HEK293T (cell line): Measurements from ENCODE around the gene BEND7.
"Not testable (repeated sequence)": the region's sequence is repeated elsewhere in the genome, so short reads cannot be mapped to it uniquely, and the experiment has no call there.

Experiments used
- CTCF ChIA-PET: fragments of 350-600 bp; formaldehyde crosslinking; extraction: SDS; loops from one replicate; lab custom pipeline; 2021; ENCODE audit warnings: antibody characterized with exemption, inconsistent platforms; lab: Yijun Ruan, JAX
- POLR2A ChIA-PET: fragments of 350-600 bp; formaldehyde crosslinking; extraction: SDS; loops from one replicate; lab custom pipeline; 2020; ENCODE audit warnings: antibody characterized with exemption, inconsistent platforms; lab: Yijun Ruan, JAX
- DNase-seq: peaks from one replicate; pipeline ENCODE4 v3.0.0; 2012; ENCODE audit warnings: mixed read lengths; ENCODE audit errors: extremely low spot score
- ARNT ChIP-seq: fragments of 450-650 bp; IDR thresholded peaks from 2 replicates; pipeline ENCODE4 v1.6.1; 2017; ENCODE audit warnings: mild to moderate bottlenecking
- BHLHE40 ChIP-seq: fragments of 450-650 bp; IDR thresholded peaks from 2 replicates; pipeline ENCODE4 v1.6.1; 2016; ENCODE audit warnings: mild to moderate bottlenecking, moderate library complexity, borderline replicate concordance
- CTBP1 ChIP-seq: fragments of 450-650 bp; IDR thresholded peaks from 2 replicates; pipeline ENCODE4 v1.6.1; 2016; ENCODE audit warnings: borderline replicate concordance
- FOXA1 ChIP-seq: fragments of 450-650 bp; IDR thresholded peaks from 2 replicates; pipeline ENCODE4 v1.6.1; 2016; ENCODE audit warnings: mild to moderate bottlenecking
- FOXK2 ChIP-seq: fragments of 450-650 bp; IDR thresholded peaks from 2 replicates; pipeline ENCODE4 v1.6.1; 2016; ENCODE audit warnings: mild to moderate bottlenecking
- FOXM1 ChIP-seq: fragments of 450-650 bp; IDR thresholded peaks from 2 replicates; pipeline ENCODE4 v1.6.1; 2017; ENCODE audit warnings: mild to moderate bottlenecking, borderline replicate concordance
- HDGF ChIP-seq: fragments of 450-650 bp; IDR thresholded peaks from 2 replicates; pipeline ENCODE4 v1.6.1; 2017; ENCODE audit warnings: antibody characterized with exemption, borderline replicate concordance
- L3MBTL2 ChIP-seq: fragments of 450-650 bp; conservative IDR thresholded peaks from 2 replicates; pipeline ENCODE4 v1.6.1; 2016; ENCODE audit warnings: mild to moderate bottlenecking
- LEF1 ChIP-seq: fragments of 450-650 bp; IDR thresholded peaks from 2 replicates; pipeline ENCODE4 v1.6.1; 2017; ENCODE audit warnings: mild to moderate bottlenecking, borderline replicate concordance
- NFRKB ChIP-seq: fragments of 450-650 bp; IDR thresholded peaks from 2 replicates; pipeline ENCODE4 v1.6.1; 2016; ENCODE audit warnings: mild to moderate bottlenecking, moderate library complexity
- PKNOX1 ChIP-seq: fragments of 450-650 bp; IDR thresholded peaks from 2 replicates; pipeline ENCODE4 v1.6.1; 2016
- SP1 ChIP-seq: fragments of 450-650 bp; IDR thresholded peaks from 2 replicates; pipeline ENCODE4 v1.6.1; 2017
- SUZ12 ChIP-seq: fragments of 450-650 bp; IDR thresholded peaks from 2 replicates; pipeline ENCODE4 v1.6.1; 2016; ENCODE audit warnings: mild to moderate bottlenecking
- TARDBP ChIP-seq: fragments of 450-650 bp; IDR thresholded peaks from 2 replicates; pipeline ENCODE4 v1.6.1; 2016
- ZNF384 ChIP-seq: fragments of 450-650 bp; IDR thresholded peaks from 2 replicates; pipeline ENCODE4 v1.6.1; 2016

The BEND7 gene

GRCh38 chr10:13542533-13542932, 13.7 kb upstream of the BEND7 start:
- CTCF ChIA-PET, result interaction anchor here (1.7 kb wide), 1 partner anchor 170 kb away, joined by 3 read pairs; no protein-coding TSS in a partner anchor
- POLR2A ChIA-PET, result no interaction called here
- no peak for DNase-seq
- TF ChIP-seq SP1 (no peak), L3MBTL2 (no peak)

GRCh38 chr10:13537985-13538384, 9.2 kb upstream of the BEND7 start:
- DNase-seq, result not testable (repeated sequence)
- POLR2A ChIA-PET, result interaction anchor here (1.0 to 1.7 kb wide), 2 partner anchors 48 to 134 kb away, joined by 3 to 12 read pairs; partner anchors contain the start of gene PRPF18
- CTCF ChIA-PET, result interaction anchor here (0.7 to 2.3 kb wide), 2 partner anchors 119 to 166 kb away, joined by 5 to 18 read pairs; no protein-coding TSS in a partner anchor

GRCh38 chr10:13536674-13537366, 8.0 kb upstream of the BEND7 start:
- ChIA-PET POLR2A (interaction anchor here (0.7 to 1.7 kb wide), 4 partner anchors 49 to 437 kb away, joined by 3 to 12 read pairs (median 3); partner anchors contain the start of genes OPTN and PRPF18), CTCF (interaction anchor here (0.6 to 2.3 kb wide), 16 partner anchors 10 to 234 kb away, joined by 3 to 18 read pairs (median 4); partner anchors contain the start of gene PRPF18)
- TF ChIP-seq L3MBTL2, result no peak
- no peak for TF ChIP-seq LEF1
- TF ChIP-seq FOXM1, result no peak
- TF ChIP-seq FOXK2, result no peak
- TF ChIP-seq PKNOX1, result no peak
- TF ChIP-seq BHLHE40, result no peak
- no peak for TF ChIP-seq SP1
- TF ChIP-seq HDGF, result no peak
- TF ChIP-seq ARNT, result no peak
- no peak for TF ChIP-seq SUZ12
- no peak for TF ChIP-seq CTBP1
- TF ChIP-seq FOXA1, result no peak
- TF ChIP-seq NFRKB, result no peak
- no peak for TF ChIP-seq ZNF384
- TF ChIP-seq TARDBP, result no peak
- peak; percentile 85 for DNase-seq

GRCh38 chr10:13535346-13535745, 6.5 kb upstream of the BEND7 start:
- POLR2A ChIA-PET, result interaction anchor here (1.3 kb wide), 1 partner anchor 17 kb away, joined by 3 read pairs; no protein-coding TSS in a partner anchor
- CTCF ChIA-PET, result interaction anchor here (0.6 kb wide), 1 partner anchor 95 kb away, joined by 3 read pairs; no protein-coding TSS in a partner anchor
- no peak for DNase-seq
- no peak for TF ChIP-seq SUZ12

- ChIA-PET POLR2A (no interaction called here), CTCF (no interaction called here)
- no peak for TF ChIP-seq FOXK2
- TF ChIP-seq FOXA1, result no peak
- no peak for TF ChIP-seq SP1
- no peak for TF ChIP-seq CTBP1
- TF ChIP-seq L3MBTL2, result no peak
- DNase-seq, result no peak
Measured at GRCh38 chr10:13529714-13529973, 830 bp upstream of the BEND7 start.

- ChIA-PET CTCF (no interaction called here), POLR2A (no interaction called here)
- peak; percentile 34 for DNase-seq
- TF ChIP-seq TARDBP (no peak), FOXK2 (no peak), SP1 (no peak), HDGF (no peak), PKNOX1 (no peak), FOXM1 (no peak; the same call in 1 of the 2 replicates)
Measured at GRCh38 chr10:13528123-13528874, 515 bp downstream of the BEND7 start.

- no peak for TF ChIP-seq SUZ12
- TF ChIP-seq PKNOX1, result no peak
- TF ChIP-seq FOXM1, result no peak
- TF ChIP-seq L3MBTL2, result no peak
- TF ChIP-seq SP1, result no peak
Measured at GRCh38 chr10:13527864-13528122, 1.0 kb downstream of the BEND7 start.

More at GRCh38 chr10:13527864-13528122, 1.0 kb downstream of the BEND7 start:
- CTCF ChIA-PET, result interaction anchor here (1.3 kb wide), 1 partner anchor 9 kb away, joined by 7 read pairs; no protein-coding TSS in a partner anchor
- POLR2A ChIA-PET, result interaction anchor here (1.6 kb wide), 1 partner anchor 155 kb away, joined by 4 read pairs; no protein-coding TSS in a partner anchor
- no peak for DNase-seq
